Raji (cell line): ENCODE results near the gene SVEP1.

Experiments used
- POLR2A ChIP-seq: IDR thresholded peaks from 2 replicates; pipeline ENCODE4 v1.6.1; 2011; ENCODE audit warnings: low read depth, low read length, control low read depth; ENCODE audit not compliant: insufficient read depth

SVEP1 gene

GRCh38 chr9:110337727-110338126 is 241.8 kb downstream of the SVEP1 start, which contains the start of gene TXNDC8:
TSS of gene TXNDC8 (minus strand) at chr9:110337863.
- TF ChIP-seq POLR2A: no peak

GRCh38 chr9:110336363-110336762 is 243.2 kb downstream of the SVEP1 start:
- TF ChIP-seq POLR2A: no peak

- no peak for TF ChIP-seq POLR2A
These were observed 244.7 kb downstream of the SVEP1 start for GRCh38 chr9:110334871-110335270.

GRCh38 chr9:110334183-110334582 is 245.4 kb downstream of the SVEP1 start:
- no peak for TF ChIP-seq POLR2A

DNA sequence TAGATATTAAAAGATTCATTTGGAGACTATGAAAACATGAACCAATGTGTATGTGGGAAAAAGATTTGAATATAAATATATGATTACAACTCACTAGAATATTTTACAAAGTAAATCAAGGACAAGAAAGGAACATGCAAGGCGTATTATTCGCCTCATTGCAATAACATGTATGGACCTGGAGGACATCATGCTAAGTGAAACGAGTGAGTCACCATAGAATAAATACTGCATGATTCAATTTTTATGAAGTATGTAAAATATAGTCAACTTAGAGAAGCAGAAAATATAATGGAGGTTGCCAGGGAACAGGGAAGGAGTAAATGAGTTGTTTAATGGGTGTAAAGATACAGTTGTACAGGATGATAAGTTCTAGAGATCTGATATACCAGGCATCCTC is 246.8 kb downstream of the SVEP1 start:
- no peak for TF ChIP-seq POLR2A

- TF ChIP-seq POLR2A: no peak
These were observed 248.9 kb downstream of the SVEP1 start for GRCh38 chr9:110330484-110331105.

DNA sequence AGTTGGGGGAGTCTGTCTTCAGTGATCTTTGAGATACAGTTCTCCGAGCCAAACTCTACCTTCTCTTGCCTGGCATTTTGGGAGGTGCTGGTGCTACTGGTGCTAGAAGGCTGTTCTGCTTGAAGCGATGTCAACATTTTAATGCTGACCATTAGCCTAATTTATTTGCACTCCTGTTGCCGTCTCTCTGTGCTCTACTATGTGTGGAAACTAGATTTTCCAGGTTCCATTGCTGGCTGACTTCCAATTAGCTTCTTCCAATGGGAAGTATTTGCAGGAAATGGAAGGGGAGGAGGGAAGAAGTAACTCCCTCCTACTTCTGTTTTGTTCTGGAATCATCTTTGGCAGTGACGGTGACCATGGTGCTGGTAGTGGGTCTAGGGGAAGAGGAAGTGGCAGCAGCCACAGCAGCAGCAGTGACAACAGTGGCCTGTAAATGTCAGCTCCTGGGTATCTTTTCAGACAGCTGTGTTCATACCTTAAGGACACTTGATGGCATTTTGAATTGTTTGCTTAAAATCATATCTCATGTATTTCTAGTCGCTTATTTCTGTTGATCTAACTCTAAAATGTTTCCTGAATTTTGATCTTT is 249.8 kb downstream of the SVEP1 start:
- TF ChIP-seq POLR2A: no peak

GRCh38 chr9:110328763-110329162 is 250.8 kb downstream of the SVEP1 start:
- TF ChIP-seq POLR2A: no peak

GRCh38 chr9:110327716-110328115 is 251.8 kb downstream of the SVEP1 start:
- TF ChIP-seq POLR2A: no peak

GRCh38 chr9:110323818-110324217 is 255.7 kb downstream of the SVEP1 start:
- no peak for TF ChIP-seq POLR2A

- no peak for TF ChIP-seq POLR2A
These were observed 258.7 kb downstream of the SVEP1 start for GRCh38 chr9:110320651-110321445.

DNA sequence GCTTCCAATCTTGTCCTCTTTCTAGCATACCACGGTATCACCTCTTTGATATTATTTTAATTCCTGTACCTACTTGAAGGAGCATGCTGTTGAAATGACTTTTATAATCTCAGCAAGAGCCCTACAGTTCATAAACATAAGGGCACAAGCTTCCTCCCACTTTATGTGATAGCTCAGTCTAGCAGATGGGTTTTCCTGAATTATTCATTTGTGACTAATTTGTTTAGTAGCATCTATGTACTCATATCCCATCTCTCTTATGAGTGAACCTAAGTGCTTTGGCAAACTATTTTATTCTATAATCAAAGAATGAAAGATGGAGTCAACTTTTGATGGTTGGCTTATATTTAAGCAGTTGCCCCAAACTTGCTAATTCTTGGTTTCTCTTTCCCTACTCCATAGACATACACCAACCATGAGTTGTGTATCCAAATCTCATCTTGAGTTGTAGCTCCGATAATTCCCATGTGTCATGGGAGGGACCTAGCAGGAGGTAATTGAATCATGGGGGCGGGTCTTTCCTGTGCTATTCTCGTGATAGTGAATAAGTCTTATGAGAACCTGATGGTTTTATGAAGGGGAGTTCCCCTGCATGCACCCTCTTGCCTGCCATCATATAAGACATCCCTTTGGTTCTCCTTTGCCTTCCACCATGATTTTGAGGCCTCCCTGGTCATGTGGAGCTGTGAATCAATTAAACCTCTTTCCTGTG is 259.6 kb downstream of the SVEP1 start:
- TF ChIP-seq POLR2A: no peak

GRCh38 chr9:110317911-110318310 is 261.6 kb downstream of the SVEP1 start:
- no peak for TF ChIP-seq POLR2A

DNA sequence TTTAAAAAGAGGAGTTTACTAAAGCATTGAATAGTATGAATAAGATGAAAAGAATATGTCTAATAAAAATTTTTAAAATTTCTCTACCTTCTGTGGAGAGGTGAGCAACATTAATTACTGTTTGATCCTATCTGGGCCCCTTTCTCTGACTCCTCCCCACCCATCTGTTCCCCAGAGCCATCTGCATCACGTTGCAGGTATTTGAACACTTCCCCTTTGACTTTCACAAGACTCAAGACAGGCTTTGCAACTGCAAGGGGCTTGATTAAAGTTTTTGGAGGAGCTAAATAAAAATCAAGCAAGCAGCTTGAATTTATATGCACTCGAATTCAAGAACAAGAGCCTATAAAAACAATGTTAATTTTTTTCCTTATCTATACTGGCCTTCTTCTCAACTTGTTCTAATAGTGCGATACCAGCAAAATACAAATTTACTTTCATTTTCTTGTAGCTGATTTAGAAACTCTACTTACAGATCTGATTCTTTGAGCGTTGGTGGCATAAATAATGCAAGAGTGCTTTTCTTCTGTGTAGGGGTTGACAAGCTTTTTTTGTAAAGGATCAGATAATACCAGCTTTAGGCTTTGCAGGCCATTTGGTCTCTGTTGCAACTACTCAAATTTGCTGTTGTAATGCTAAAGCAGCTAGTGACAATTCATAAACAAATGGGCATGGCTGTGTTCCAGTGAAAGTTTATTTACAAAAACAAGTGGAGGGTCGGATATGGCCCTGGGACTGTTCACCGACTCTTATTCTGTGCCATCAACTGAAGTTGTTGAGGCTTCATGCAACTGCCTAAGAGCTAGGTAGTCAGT is 263.1 kb downstream of the SVEP1 start:
- TF ChIP-seq POLR2A: no peak
